T-helper 1 cell (primary cell): Measurements from ENCODE around the gene NPM3.
A peak's percentile ranks its signal among the peaks of the same experiment; 100 is the strongest.
"Not testable (repeated sequence)": the region's sequence is repeated elsewhere in the genome, so short reads cannot be mapped to it uniquely, and the experiment has no call there.

Experiments
- DNase-seq, 5 donors: peaks; one replicate each; pipeline ENCODE4 v3.0.0-alpha.2; 2012 to 2020

NPM3 gene

DNA sequence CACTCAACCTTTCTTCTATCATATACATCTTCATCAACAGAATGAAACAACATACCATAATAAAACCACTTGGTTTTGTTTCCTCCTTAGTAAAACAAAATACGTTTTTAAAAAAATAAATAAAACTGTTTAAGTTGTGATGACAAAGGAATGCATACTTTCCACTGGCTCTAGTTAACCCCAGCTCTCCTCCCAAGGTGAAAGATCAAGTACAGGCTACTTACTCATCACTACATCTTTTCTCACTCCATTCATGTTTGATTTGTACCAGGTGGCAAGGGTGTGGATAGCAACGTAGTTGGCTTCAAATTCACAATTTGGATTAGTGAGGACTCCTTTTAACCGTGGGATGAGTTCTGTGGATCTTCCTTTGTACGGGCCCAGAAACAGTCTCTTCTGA is 20.3 kb upstream of the NPM3 start:
- DNase-seq = no peak

DNA sequence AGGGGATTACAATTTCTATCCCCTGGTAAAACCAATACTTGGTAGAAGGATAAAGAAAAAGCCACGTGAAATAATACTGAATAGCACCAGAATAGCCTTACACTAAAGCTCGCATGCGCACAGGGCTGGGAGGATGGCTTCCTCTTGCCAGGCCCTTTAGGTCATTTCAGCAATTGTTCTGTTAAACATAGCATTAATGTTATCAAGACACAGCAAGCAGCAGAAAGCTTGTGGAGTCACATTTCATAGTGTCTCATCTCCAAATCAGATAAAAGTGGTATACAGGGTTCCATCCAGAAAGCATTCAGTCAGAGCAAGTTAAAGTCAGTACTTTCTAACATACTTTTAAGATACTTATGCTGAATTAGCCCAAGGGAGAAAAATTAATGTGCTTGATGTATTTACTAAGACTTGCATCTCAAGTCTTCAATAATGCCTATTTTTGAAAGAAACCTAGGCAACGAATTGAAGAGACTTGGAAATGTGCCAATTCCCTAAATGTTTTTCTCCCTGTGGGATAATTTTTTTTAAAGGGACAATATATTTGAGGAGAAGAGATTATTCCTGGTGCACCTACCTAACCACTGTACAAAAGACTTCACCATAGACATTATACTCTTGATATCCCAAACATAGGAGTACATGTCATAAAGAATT is 14.3 kb upstream of the NPM3 start:
- no peak for DNase-seq

GRCh38 chr10:101793526-101793925 is 10.3 kb upstream of the NPM3 start:
- DNase-seq = no peak

DNA sequence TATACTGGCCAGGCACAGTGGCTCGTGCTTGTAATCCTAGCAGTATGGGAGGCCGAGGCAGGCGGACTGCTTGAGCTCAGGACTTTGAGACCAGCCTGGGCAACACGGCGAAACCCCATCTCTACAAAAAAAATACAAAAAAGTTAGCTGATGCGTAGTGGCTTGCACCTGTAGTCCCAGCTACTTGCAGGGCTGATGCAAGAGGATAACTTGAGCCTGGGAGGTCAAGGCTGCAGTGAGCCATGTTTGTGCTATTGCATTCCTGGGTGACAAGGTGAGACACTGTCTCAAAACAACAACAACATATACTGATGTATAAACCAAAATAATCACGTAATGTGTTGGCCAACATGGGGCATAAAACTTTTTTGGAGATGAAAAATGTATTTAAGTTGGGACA is 6.4 kb upstream of the NPM3 start:
- DNase-seq = no peak

DNA sequence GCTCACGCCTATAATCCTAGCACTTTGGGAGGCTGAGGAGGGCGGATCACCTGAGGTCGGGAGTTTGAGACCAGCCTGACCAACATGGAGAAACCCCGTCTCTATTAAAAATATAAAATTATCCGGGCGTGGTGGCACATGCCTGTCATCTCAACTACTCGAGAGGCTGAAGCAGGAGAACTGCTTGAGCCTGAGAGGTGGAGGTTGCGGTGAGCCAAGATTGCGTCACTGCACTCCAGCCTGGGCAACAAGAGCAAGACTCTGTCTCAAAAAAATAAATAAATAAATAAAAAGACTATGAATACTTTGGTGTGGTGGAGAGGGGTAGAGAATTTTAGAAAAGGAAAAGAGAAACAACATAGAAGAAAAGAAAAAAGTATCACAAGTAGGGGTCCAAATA is 6.0 kb upstream of the NPM3 start:
- DNase-seq = not testable (repeated sequence)

GRCh38 chr10:101785801-101786200 is 2.6 kb upstream of the NPM3 start:
- no peak for DNase-seq

- no peak for DNase-seq
Measured at GRCh38 chr10:101784558-101784957, 1.3 kb upstream of the NPM3 start.

DNA sequence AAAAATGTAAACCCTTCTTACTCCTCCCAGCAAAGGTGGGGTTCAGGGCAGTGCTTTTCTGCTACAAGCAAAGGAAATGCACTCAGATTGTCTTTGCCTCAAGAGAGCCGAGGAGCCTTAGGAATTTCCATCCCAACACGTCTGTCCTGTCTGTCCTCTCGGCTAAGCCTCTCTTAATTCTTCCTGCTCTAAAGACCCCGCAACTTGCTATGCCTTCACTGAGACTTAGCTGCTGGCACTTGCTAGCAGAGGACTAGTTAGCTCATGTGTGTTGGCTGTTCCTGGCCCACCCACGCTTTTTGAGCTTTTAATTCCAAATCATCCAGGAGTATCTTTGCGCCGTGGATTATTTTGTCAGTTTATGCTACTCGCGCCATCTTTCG is 481 bp upstream of the NPM3 start:
- DNase-seq = no peak

- no peak for DNase-seq
Measured at GRCh38 chr10:101781984-101782810, 1.0 kb downstream of the NPM3 start.

- no peak for DNase-seq
Measured at GRCh38 chr10:101781655-101781983, 1.6 kb downstream of the NPM3 start.

GRCh38 chr10:101780818-101781654 is 2.2 kb downstream of the NPM3 start:
- DNase-seq = peak; percentile 41 to 66 (median 55)

DNA sequence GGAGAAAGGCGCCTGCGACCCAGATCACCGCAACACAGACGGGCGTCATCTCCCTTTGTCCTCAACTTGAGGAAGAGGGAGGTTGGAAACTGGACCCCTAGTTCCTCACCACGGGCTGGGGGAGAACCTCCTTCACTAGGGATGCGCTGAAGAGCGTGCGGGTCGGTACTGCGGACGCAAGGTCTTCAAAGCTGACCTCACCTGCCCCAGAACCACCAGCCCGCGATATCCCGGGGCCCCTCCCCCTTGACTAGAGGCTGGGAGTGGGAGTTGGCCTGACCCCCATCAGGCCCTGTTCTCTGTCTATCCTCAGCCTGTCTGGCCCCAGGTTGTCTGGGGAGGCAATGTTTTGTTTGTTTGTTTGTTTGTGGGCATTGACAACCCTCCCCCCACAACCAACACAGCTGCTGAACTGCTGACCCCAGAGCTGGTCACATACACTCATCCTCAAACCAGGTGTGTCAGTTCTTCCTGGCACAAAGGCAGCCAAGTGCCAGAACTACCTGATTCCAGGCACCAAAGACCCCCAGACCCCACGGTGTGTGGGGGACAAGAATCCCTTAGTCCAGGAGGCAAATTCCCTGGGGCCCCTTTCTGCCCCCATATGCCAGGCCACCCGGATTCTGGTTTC is 2.9 kb downstream of the NPM3 start:
- no peak for DNase-seq

DNA sequence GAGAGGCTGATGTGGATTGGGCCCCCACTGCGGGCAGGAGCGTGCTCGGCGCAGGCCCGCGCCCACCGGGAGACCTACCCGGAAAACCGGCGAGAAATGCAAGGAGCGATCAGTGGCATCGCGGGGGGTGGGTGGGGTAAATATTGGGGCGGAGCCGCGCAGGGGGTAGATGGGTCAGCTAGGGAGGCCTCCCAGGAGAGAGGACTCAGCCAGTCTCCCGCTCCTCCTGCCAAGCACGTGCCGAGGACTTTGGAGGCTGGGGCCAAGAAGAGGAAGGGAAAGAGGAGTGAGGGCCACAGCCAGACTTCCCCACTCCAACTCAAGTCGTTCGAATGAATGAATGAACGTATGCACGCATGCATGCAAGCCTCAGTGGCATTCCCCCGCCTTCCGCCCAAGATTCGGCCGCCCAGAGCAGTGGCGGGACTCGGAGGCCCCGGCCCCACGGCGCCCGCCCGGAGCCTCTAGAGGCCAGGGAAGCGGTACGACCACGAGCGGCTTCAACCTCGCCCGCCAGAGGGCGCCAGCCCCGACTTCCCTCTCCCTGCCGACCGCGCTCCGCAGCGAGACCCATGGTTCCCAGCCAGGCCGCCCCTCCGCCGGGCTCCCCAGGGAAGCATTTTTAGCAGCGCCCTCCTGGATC is 3.6 kb downstream of the NPM3 start:
- DNase-seq = peak; percentile 60 to 78 (median 74)

DNA sequence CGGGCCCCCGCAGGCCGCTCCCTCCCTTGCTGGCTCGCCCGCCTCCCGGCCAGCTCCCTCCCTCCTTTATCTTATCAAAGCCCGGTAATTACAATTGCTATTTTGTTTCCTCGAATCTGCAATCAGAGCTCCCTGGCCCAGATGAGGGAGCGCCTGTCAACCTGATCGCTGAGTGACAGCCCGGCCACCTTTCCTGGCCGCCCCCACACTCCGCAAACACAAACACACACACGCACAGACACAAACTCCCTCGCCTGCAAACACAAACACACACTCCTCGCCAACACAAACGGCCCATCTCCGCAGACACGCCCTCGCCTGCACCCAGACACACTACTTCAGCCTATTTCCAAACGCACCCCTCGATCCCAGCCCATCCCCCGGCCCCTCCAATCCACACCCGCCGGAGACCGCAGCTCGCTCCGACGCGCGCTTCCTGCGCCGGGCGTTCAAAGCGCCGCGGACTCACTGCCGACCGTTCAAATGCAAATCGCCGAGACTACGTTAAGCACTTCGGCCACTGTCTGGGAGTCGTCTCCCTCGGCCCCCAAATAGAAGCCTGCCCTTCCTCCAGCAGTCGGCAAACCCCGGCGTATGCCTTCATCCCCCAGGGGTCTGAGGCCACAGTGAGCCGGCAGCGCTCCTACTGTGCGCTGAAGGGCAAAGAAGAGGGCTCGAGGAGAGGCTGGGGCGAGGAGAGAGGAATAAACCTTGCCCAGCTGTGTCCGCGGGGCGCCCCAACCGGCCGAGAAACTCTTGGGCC is 4.3 kb downstream of the NPM3 start:
- peak in 1 of 5 donors; percentile 38 for DNase-seq

- no peak for DNase-seq
Measured at GRCh38 chr10:101778151-101778780, 5.0 kb downstream of the NPM3 start.

DNA sequence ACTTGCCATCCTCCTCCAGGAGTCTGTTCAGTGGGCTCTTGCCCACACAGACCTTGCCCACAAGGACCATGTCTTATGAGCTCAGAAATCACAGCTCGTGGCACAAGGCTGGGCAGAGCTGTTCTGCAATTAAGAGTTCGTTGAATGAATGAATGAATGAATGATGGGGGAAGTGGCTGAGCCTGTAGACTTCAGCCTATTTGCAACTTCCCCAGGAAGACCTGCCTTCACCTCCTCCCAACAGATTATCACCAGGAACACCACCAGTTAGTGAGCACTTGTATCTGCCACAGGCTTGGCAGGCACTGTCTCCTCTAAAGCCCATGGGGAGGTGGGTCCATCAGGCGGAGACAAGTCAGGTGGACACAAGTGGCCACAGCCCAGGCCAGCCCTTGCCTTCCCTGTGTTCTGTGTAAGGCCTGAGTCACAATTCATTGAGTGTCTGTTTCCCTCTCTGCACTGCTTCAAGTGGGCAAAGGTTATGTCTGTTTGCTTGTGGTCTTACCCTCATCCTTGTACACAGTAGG is 5.6 kb downstream of the NPM3 start:
- DNase-seq = no peak

DNA sequence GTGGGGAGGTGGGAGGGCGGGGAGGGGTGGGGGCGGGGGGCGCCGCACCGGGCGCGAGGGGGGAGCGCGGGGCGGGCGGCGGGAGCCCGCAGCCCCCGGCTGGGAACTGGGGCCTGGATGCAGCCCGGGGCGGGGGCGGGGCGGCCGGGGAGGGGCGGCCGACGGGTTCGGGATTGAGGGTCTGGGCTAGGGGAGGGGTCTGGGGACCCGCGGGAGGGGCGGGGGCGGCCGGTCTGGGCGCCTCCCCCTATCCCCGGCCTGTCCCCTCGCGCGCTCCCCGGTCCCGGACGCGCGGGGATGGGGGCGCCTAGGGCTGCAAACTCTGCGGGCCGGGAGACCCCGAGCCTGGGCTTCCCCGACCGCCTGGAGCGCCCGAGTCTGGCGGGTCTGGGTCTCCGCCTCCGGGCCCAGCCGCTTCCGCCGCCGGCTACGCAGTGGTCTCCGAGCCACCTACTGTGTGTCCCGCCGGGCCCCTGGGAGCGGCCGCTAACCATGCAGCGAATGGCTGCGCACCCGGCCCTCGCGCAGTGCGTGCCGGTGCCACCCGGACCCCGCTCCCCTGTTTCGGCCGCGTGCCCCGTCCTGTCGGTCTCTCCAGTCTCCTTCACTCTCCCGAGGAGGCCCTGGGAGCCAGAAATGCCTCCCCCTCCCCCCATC is 7.0 kb downstream of the NPM3 start:
- no peak for DNase-seq

DNA sequence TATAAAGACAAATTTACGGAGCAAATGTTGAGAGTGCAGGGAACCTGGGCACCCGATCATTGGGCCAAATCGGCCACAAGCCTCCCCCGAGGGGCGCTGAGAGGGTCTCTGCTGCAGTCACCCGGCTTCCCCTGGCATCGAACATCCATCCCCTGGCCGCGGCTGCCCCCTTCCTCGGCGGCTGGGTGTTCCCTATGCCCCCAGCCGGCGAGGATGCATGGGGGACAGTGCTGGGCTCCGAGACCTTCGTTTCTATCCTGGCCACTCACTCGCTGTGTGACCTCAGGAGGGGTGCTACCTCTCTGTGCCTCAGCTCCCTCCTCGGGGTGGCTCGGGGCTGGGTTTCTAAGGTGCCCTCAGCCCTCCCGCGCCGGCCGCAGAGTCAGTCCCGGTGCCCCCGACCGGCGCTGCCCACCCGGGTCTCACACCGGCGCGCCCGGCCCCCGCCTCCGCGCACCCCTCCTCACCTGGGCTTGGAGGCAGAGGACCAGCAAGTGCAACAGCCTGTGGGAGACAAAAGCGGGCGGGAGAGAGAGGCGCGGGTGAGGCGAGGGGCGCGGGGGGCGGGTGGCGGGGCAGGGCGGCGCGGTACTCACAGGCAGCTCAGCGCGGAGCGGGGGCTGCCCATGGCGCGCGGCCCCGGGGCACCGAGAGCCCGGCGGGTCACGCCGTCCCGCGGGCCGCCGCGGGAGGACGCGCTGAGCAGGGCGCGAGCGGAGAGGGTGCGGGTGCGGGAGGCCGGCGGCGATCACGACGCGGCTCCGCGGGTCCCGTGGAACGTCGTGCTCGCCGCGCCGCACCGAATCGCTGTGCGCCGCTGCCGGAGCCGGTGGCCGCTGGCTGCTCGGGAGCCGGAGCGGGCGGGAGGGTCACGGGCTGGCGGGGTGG is 7.7 kb downstream of the NPM3 start, which contains the start of gene FGF8:
Gene FGF8 (minus strand): TSS at position 842 of the 888 bp plus-strand sequence. CDS start 214 bp downstream, at position 628.
- no peak for DNase-seq

GRCh38 chr10:101774589-101775272 is 8.5 kb downstream of the NPM3 start:
- no peak for DNase-seq
